K562 (cell line): Measurements from ENCODE around the gene WBP1L.

Experiments
- CBX5 ChIP-seq: IDR thresholded peaks from 2 replicates; pipeline ENCODE4 v1.6.1; 2014; ENCODE audit warnings: low read depth, borderline replicate concordance
- CREB1 ChIP-seq, 2 experiments: sonication (generic) in 1 of 2; formaldehyde crosslinking in 1 of 2; IDR thresholded peaks; 2 replicates each; pipeline versions ENCODE4 v1.6.1 to v1.8.0; 2012 to 2022; ENCODE audit warnings: inconsistent platforms in 1 of 2, mild to moderate bottlenecking in 1 of 2, missing genetic modification reagents in 1 of 2, moderate library complexity in 1 of 2
- EP300 ChIP-seq: IDR thresholded peaks from 2 replicates; pipeline ENCODE4 v1.6.1; 2012; ENCODE audit warnings: low read length, improper control_type of control experiment
- KLF13 ChIP-seq: fragments of 450-650 bp; IDR thresholded peaks from 2 replicates; pipeline ENCODE4 v1.6.1; 2016; ENCODE audit warnings: missing genetic modification characterization, low read depth, mild to moderate bottlenecking, missing compliant biosample characterization, moderate library complexity, borderline replicate concordance
- MTA3 ChIP-seq: fragments of 450-650 bp; formaldehyde crosslinking; IDR thresholded peaks from 2 replicates; pipeline ENCODE4 v1.6.1; 2017; ENCODE audit warnings: mild to moderate bottlenecking, borderline replicate concordance
- NCOA2 ChIP-seq, 2 experiments: fragments of 450-650 bp; IDR thresholded peaks; 2 replicates each; pipeline ENCODE4 v1.6.1; 2018; ENCODE audit warnings: mild to moderate bottlenecking in 2 of 2, moderate library complexity in 1 of 2; ENCODE audit not compliant: partially characterized antibody in 2 of 2
- RFX7 ChIP-seq: fragments of 250-450 bp; sonication (Bioruptor Pico); IDR thresholded peaks from 2 replicates; pipeline ENCODE4 v1.5.1; 2021; ENCODE audit warnings: mild to moderate bottlenecking
- STAT5B ChIP-seq: fragments of 250-450 bp; sonication (Bioruptor Pico); IDR thresholded peaks from 2 replicates; pipeline ENCODE4 v1.8.0; 2021; ENCODE audit warnings: mild to moderate bottlenecking, inconsistent platforms
- ZNF217 ChIP-seq: sonication (generic); formaldehyde crosslinking; IDR thresholded peaks from 2 replicates; pipeline ENCODE4 v1.8.0; 2022; ENCODE audit warnings: mild to moderate bottlenecking, missing genetic modification reagents
- ZNF311 ChIP-seq: fragments of 250-450 bp; sonication (Bioruptor Pico); IDR thresholded peaks from 2 replicates; pipeline ENCODE4 v1.4.0; 2020; ENCODE audit warnings: mild to moderate bottlenecking, moderate library complexity
- ZNF384 ChIP-seq: IDR thresholded peaks from 2 replicates; pipeline ENCODE4 v1.6.1; 2012; ENCODE audit warnings: low read depth, low read length, improper control_type of control experiment
- TF ChIP-seq, protein P1 (sequence below): IDR thresholded peaks from 2 replicates; pipeline ENCODE4 v1.6.1; 2011; ENCODE audit not compliant: insufficient read length; ENCODE audit errors: extremely low read depth
- TF ChIP-seq, protein P2 (sequence below), 3 experiments: IDR thresholded peaks in 2 of 3; conservative IDR thresholded peaks in 1 of 3; 2 replicates each; pipeline ENCODE4 v1.5.1; 2011 to 2012; ENCODE audit warnings: low read length in 3 of 3, mild to moderate bottlenecking in 3 of 3, control low read depth in 2 of 3, improper control_type of control experiment in 1 of 3, inconsistent platforms in 1 of 3, low read depth in 1 of 3, mixed read lengths in 1 of 3, moderate library complexity in 1 of 3; ENCODE audit not compliant: insufficient read depth in 2 of 3
- TF ChIP-seq, protein P3 (sequence below): sonication (generic); formaldehyde crosslinking; IDR thresholded peaks from 2 replicates; pipeline ENCODE4 v1.8.0; 2023; ENCODE audit warnings: mild to moderate bottlenecking, missing genetic modification reagents

DNA sequence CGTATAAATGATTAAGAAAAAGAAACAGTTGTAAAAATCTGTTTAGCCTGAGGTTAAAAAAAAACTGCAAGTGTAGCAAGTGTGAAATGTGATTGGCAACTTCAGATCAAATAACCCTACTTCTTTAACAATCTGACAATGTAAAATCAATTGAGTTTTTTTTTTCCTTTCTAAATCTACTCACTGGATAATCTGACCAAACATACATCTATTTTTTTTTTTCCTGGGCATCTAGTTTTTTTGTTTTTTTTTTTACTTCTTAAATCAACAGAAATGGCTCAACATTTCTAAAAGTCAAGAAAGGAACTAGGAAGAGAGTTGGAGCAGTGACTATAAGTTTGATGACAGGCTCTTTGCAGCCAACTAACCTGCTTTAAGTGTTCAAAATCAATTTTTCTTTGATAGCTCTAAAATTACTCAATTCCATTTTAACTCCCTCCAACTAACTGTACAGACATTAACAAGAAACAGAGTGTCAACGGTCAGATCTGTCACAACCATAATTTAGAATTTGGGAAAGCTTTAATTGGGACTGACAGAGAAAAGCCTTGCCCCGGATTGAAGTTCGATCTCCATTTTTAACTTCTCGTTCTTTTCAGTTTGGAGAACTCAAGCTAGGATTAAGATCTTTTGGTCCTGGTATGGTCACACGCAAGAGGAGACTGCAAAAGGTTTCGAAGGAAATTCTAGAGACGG is 30.8 kb upstream of the WBP1L start:
- TF ChIP-seq ZNF384 (no peak), ZNF311 (CRISPR knock-in tag) (no peak), CBX5 (no peak), ZNF217 (CRISPR knock-in tag) (no peak), MTA3 (no peak), NCOA2 (IDR thresholded peaks at IDR 0.05; ENCODE audit: partially characterized antibody in 2 of 2) (no peak), STAT5B (CRISPR knock-in tag) (no peak), KLF13 (tag) (no peak), RFX7 (CRISPR knock-in tag) (no peak), CREB1 (IDR thresholded peaks at IDR 0.05) (no peak), CREB1 (CRISPR knock-in tag; IDR thresholded peaks at IDR 0.05) (no peak), EP300 (no peak)
- TF ChIP-seq, protein P1, sequence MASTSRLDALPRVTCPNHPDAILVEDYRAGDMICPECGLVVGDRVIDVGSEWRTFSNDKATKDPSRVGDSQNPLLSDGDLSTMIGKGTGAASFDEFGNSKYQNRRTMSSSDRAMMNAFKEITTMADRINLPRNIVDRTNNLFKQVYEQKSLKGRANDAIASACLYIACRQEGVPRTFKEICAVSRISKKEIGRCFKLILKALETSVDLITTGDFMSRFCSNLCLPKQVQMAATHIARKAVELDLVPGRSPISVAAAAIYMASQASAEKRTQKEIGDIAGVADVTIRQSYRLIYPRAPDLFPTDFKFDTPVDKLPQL, result no peak
- TF ChIP-seq, protein P2, sequence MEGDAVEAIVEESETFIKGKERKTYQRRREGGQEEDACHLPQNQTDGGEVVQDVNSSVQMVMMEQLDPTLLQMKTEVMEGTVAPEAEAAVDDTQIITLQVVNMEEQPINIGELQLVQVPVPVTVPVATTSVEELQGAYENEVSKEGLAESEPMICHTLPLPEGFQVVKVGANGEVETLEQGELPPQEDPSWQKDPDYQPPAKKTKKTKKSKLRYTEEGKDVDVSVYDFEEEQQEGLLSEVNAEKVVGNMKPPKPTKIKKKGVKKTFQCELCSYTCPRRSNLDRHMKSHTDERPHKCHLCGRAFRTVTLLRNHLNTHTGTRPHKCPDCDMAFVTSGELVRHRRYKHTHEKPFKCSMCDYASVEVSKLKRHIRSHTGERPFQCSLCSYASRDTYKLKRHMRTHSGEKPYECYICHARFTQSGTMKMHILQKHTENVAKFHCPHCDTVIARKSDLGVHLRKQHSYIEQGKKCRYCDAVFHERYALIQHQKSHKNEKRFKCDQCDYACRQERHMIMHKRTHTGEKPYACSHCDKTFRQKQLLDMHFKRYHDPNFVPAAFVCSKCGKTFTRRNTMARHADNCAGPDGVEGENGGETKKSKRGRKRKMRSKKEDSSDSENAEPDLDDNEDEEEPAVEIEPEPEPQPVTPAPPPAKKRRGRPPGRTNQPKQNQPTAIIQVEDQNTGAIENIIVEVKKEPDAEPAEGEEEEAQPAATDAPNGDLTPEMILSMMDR (IDR thresholded peaks at IDR 0.05 in 2 of 3, conservative IDR thresholded peaks at IDR 0.05 in 1 of 3; ENCODE audit: insufficient read depth in 2 of 3, low read depth in 1 of 3, low read length in 3 of 3), result no peak
- TF ChIP-seq, protein P3, sequence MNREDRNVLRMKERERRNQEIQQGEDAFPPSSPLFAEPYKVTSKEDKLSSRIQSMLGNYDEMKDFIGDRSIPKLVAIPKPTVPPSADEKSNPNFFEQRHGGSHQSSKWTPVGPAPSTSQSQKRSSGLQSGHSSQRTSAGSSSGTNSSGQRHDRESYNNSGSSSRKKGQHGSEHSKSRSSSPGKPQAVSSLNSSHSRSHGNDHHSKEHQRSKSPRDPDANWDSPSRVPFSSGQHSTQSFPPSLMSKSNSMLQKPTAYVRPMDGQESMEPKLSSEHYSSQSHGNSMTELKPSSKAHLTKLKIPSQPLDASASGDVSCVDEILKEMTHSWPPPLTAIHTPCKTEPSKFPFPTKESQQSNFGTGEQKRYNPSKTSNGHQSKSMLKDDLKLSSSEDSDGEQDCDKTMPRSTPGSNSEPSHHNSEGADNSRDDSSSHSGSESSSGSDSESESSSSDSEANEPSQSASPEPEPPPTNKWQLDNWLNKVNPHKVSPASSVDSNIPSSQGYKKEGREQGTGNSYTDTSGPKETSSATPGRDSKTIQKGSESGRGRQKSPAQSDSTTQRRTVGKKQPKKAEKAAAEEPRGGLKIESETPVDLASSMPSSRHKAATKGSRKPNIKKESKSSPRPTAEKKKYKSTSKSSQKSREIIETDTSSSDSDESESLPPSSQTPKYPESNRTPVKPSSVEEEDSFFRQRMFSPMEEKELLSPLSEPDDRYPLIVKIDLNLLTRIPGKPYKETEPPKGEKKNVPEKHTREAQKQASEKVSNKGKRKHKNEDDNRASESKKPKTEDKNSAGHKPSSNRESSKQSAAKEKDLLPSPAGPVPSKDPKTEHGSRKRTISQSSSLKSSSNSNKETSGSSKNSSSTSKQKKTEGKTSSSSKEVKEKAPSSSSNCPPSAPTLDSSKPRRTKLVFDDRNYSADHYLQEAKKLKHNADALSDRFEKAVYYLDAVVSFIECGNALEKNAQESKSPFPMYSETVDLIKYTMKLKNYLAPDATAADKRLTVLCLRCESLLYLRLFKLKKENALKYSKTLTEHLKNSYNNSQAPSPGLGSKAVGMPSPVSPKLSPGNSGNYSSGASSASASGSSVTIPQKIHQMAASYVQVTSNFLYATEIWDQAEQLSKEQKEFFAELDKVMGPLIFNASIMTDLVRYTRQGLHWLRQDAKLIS (CRISPR knock-in tag), result no peak
